HEK293T (cell line): Measurements from ENCODE around the gene ERICH4.

Experiments used
- ELF4 ChIP-seq: fragments of 450-650 bp; IDR thresholded peaks from 2 replicates; pipeline ENCODE4 v1.6.1; 2017; ENCODE audit warnings: antibody characterized with exemption
- FOXK2 ChIP-seq: fragments of 450-650 bp; IDR thresholded peaks from 2 replicates; pipeline ENCODE4 v1.6.1; 2016; ENCODE audit warnings: mild to moderate bottlenecking
- FOXM1 ChIP-seq: fragments of 450-650 bp; IDR thresholded peaks from 2 replicates; pipeline ENCODE4 v1.6.1; 2017; ENCODE audit warnings: mild to moderate bottlenecking, borderline replicate concordance
- LEF1 ChIP-seq: fragments of 450-650 bp; IDR thresholded peaks from 2 replicates; pipeline ENCODE4 v1.6.1; 2017; ENCODE audit warnings: mild to moderate bottlenecking, borderline replicate concordance
- NFRKB ChIP-seq: fragments of 450-650 bp; IDR thresholded peaks from 2 replicates; pipeline ENCODE4 v1.6.1; 2016; ENCODE audit warnings: mild to moderate bottlenecking, moderate library complexity
- SUZ12 ChIP-seq: fragments of 450-650 bp; IDR thresholded peaks from 2 replicates; pipeline ENCODE4 v1.6.1; 2016; ENCODE audit warnings: mild to moderate bottlenecking
- ZNF384 ChIP-seq: fragments of 450-650 bp; IDR thresholded peaks from 2 replicates; pipeline ENCODE4 v1.6.1; 2016

GRCh38 chr19:41445575-41445974 lies 2.6 kb downstream of the ERICH4 start:
- TF ChIP-seq LEF1 (no peak), ELF4 (no peak), ZNF384 (no peak), FOXM1 (no peak), FOXK2 (no peak), NFRKB (no peak), SUZ12 (no peak)
